ENCODE measurements around the gene NOS3.

The NOS3 gene

GRCh38 chr7:150981644-150982043, 9.2 kb upstream of the NOS3 start:
- DNase-seq: no peak

GRCh38 chr7:150982351-150982750, 8.5 kb upstream of the NOS3 start:
- no peak for DNase-seq

- no peak for DNase-seq
Observed at GRCh38 chr7:150983893-150984368, 6.9 kb upstream of the NOS3 start.

GRCh38 chr7:150986099-150986512, 4.7 kb upstream of the NOS3 start:
- DNase-seq: no peak

GRCh38 chr7:150986556-150986955, 4.3 kb upstream of the NOS3 start:
- no peak for DNase-seq

GRCh38 chr7:150988230-150989226, 2.3 kb upstream of the NOS3 start:
- peak; percentile 31 for DNase-seq

- DNase-seq: no peak
Observed at GRCh38 chr7:150989456-150989855, 1.4 kb upstream of the NOS3 start.

GRCh38 chr7:150992051-150992640, 1.3 kb downstream of the NOS3 start:
- no peak for DNase-seq

- no peak for DNase-seq
Observed at GRCh38 chr7:150992833-150993302, 2.1 kb downstream of the NOS3 start.

GRCh38 chr7:150993511-150993910, 2.7 kb downstream of the NOS3 start:
- DNase-seq: no peak

- DNase-seq: no peak
Observed at GRCh38 chr7:150994141-150994837, 3.5 kb downstream of the NOS3 start.

GRCh38 chr7:150994838-150995510, 4.2 kb downstream of the NOS3 start:
- DNase-seq: no peak

- no peak for DNase-seq
Observed at GRCh38 chr7:150996376-150997074, 5.7 kb downstream of the NOS3 start.

GRCh38 chr7:150997075-150997511, 6.3 kb downstream of the NOS3 start:
- DNase-seq: no peak

GRCh38 chr7:150997817-150998216, 7.0 kb downstream of the NOS3 start:
- no peak for DNase-seq

GRCh38 chr7:150998341-150998740, 7.5 kb downstream of the NOS3 start:
- DNase-seq: no peak

GRCh38 chr7:150999001-150999400, 8.2 kb downstream of the NOS3 start:
- DNase-seq: no peak

- DNase-seq: no peak
Observed at GRCh38 chr7:150999497-151000230, 8.8 kb downstream of the NOS3 start.

GRCh38 chr7:151000897-151001495, 10.2 kb downstream of the NOS3 start:
- no peak for DNase-seq

- DNase-seq: no peak
Observed at GRCh38 chr7:151001546-151001945, 10.7 kb downstream of the NOS3 start.

- DNase-seq: no peak
Observed at GRCh38 chr7:151003572-151003971, 12.8 kb downstream of the NOS3 start.
